LNCAP (cell line): ENCODE measurements around the gene NRL.

ENCODE experiments used
- CTCF ChIP-seq: fragments of 450-650 bp; IDR thresholded peaks from 2 replicates; pipeline ENCODE4 v1.5.1; 2017; ENCODE audit warnings: mild to moderate bottlenecking

Gene NRL

GRCh38 chr14:24117179-24117578, 2.4 kb upstream of the NRL start:
- TF ChIP-seq CTCF: no peak

GRCh38 chr14:24116128-24116814, 1.5 kb upstream of the NRL start:
- TF ChIP-seq CTCF: no peak

- no peak for TF ChIP-seq CTCF
Observed at GRCh38 chr14:24115422-24116127, 826 bp upstream of the NRL start.

GRCh38 chr14:24113801-24114531, 783 bp downstream of the NRL start:
- TF ChIP-seq CTCF: no peak

GRCh38 chr14:24113379-24113800, 1.4 kb downstream of the NRL start:
- TF ChIP-seq CTCF: no peak

- TF ChIP-seq CTCF: no peak
Observed at GRCh38 chr14:24110523-24110922, 4.2 kb downstream of the NRL start.

- no peak for TF ChIP-seq CTCF
Observed at GRCh38 chr14:24110060-24110459, 4.7 kb downstream of the NRL start.
